Measurements from ENCODE around the gene SF3B1. TPM values are rescaled to one million over a fixed set of nuclear protein-coding genes. Genes with fewer than 3 reads are reported as not detected.

The SF3B1 gene
- total and polyA plus RNA-seq, 2 of the 13 experiments (the other 11 are each of a cell fraction or from before 2014, with no cell fraction given): 387 to 750 TPM

DNA sequence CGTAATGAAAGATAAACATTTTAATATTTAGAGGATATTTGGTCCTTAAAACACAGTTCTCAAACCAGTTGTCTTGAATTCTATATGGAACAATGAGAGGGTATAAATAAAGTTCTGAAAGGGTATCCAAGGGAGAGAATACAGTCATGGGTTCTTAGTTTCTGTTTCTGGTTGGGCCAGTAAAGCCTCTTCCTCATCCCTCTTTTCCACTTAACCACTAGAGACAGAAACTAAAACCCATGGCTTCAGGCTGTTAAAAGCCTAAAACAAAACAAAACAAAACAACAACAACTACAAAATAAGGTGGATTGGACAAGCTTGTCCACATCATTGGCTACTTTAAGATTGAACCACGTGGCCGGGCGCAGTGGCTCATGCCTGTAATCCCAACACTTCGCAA lies 37.3 kb upstream of the SF3B1 start:
- Histone ChIP-seq H2AFZ (ENCODE audit: low read length) (no peak overlapping the region), H3K4me3 (replicated peaks in 1 of 3; ENCODE audit: insufficient read depth in 1 of 3, low read depth in 2 of 3, low read length in 3 of 3) (no peak overlapping the region), H3K27ac (ENCODE audit: extremely low read length, insufficient read depth, low read length) (no peak overlapping the region), H3K79me2 (ENCODE audit: insufficient read depth, low read length) (no peaks in the 10 kb centered on the region), H3K4me1 (ENCODE audit: insufficient read depth, low read length) (peaks cover 1% of the 10 kb centered on the region; the same call in 1 of the 2 replicates), H3K9me3 (ENCODE audit: low read length) (no peaks in the 10 kb centered on the region), H3K27me3 (ENCODE audit: control insufficient read depth in 1 of 2, insufficient read depth in 2 of 2, low read length in 2 of 2) (no peaks in the 10 kb centered on the region), H3K9ac (ENCODE audit: insufficient read depth, low read depth, low read length) (no peak overlapping the region), H3K4me2 (ENCODE audit: low read depth, low read length) (no peak overlapping the region), H3K36me3 (replicated peaks in 1 of 2; ENCODE audit: control insufficient read depth in 1 of 2, insufficient read depth in 2 of 2, low read length in 2 of 2) (peaks cover 23 to 69% of the 10 kb centered on the region in 2 experiments), H4K20me1 (ENCODE audit: insufficient read depth, low read length) (no peaks in the 10 kb centered on the region)
- TF ChIP-seq, protein P1, sequence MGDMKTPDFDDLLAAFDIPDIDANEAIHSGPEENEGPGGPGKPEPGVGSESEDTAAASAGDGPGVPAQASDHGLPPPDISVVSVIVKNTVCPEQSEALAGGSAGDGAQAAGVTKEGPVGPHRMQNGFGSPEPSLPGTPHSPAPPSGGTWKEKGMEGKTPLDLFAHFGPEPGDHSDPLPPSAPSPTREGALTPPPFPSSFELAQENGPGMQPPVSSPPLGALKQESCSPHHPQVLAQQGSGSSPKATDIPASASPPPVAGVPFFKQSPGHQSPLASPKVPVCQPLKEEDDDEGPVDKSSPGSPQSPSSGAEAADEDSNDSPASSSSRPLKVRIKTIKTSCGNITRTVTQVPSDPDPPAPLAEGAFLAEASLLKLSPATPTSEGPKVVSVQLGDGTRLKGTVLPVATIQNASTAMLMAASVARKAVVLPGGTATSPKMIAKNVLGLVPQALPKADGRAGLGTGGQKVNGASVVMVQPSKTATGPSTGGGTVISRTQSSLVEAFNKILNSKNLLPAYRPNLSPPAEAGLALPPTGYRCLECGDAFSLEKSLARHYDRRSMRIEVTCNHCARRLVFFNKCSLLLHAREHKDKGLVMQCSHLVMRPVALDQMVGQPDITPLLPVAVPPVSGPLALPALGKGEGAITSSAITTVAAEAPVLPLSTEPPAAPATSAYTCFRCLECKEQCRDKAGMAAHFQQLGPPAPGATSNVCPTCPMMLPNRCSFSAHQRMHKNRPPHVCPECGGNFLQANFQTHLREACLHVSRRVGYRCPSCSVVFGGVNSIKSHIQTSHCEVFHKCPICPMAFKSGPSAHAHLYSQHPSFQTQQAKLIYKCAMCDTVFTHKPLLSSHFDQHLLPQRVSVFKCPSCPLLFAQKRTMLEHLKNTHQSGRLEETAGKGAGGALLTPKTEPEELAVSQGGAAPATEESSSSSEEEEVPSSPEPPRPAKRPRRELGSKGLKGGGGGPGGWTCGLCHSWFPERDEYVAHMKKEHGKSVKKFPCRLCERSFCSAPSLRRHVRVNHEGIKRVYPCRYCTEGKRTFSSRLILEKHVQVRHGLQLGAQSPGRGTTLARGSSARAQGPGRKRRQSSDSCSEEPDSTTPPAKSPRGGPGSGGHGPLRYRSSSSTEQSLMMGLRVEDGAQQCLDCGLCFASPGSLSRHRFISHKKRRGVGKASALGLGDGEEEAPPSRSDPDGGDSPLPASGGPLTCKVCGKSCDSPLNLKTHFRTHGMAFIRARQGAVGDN (CRISPR knock-in tag; IDR thresholded peaks at IDR 0.05): no peak
- no peak for TF ChIP-seq YY1 (IDR thresholded peaks at IDR 0.05; ENCODE audit: insufficient read depth, insufficient replicate concordance, low read depth, low read length)
- TF ChIP-seq, protein P2, sequence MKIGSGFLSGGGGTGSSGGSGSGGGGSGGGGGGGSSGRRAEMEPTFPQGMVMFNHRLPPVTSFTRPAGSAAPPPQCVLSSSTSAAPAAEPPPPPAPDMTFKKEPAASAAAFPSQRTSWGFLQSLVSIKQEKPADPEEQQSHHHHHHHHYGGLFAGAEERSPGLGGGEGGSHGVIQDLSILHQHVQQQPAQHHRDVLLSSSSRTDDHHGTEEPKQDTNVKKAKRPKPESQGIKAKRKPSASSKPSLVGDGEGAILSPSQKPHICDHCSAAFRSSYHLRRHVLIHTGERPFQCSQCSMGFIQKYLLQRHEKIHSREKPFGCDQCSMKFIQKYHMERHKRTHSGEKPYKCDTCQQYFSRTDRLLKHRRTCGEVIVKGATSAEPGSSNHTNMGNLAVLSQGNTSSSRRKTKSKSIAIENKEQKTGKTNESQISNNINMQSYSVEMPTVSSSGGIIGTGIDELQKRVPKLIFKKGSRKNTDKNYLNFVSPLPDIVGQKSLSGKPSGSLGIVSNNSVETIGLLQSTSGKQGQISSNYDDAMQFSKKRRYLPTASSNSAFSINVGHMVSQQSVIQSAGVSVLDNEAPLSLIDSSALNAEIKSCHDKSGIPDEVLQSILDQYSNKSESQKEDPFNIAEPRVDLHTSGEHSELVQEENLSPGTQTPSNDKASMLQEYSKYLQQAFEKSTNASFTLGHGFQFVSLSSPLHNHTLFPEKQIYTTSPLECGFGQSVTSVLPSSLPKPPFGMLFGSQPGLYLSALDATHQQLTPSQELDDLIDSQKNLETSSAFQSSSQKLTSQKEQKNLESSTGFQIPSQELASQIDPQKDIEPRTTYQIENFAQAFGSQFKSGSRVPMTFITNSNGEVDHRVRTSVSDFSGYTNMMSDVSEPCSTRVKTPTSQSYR (CRISPR knock-in tag; IDR thresholded peaks at IDR 0.05; ENCODE audit: borderline replicate concordance): no peak
- no peak for TF ChIP-seq ZFP41 (CRISPR knock-in tag; IDR thresholded peaks at IDR 0.05; ENCODE audit: borderline replicate concordance)
- no peak for TF ChIP-seq SRSF1 (optimal IDR thresholded peaks at IDR 0.05; ENCODE audit: low read depth, low read length)
- TF ChIP-seq MEF2D (CRISPR knock-in tag; IDR thresholded peaks at IDR 0.05): no peak
- intact Hi-C loops (cut with micrococcal nuclease; ENCODE audit: unreplicated experiment): no loop called here
- no peak for FAIRE-seq
- ChIA-PET POLR2A (interaction anchor here (0.6 to 0.9 kb wide), 3 partner anchors 17 to 28 kb away, joined by 3 to 4 read pairs (median 3); partner anchors contain the start of genes COQ10B and HSPE1), CTCF (ENCODE audit: low intra/inter-chr PET ratio, low total read pairs) (no interaction called here)
- BruUV-seq (replicated peaks): no TSS peak
- no peak for ATAC-seq
- in situ Hi-C loops (cut with HindIII; ENCODE audit: extremely low pct_ligation_motif_present, low pct_unique_long_range_greater_than_20kb): no loop called here
- no peak for DNase-seq (ENCODE audit: low spot score)
- 96% methylated on average over 5 of the region's 5 CpGs for WGBS (ENCODE audit: low lambda C conversion rate)
